MCF 10A (cell line): ENCODE data around the gene DDN. TPM values are rescaled to one million over a fixed set of nuclear protein-coding genes. Genes with fewer than 3 reads are reported as not detected.
A peak's percentile ranks its signal among the peaks of the same experiment; 100 is the strongest.

Experiments
- BruUV-seq: library from RNA; stranded (reverse); fragments of 400-500 nt; replicated peaks from 2 replicates; lab custom pipeline; 2021; lab: Mats Ljungman, UMichigan
- CTCF ChIA-PET: fragments of 300-600 bp; sonication (Branson Sonifier 250); formaldehyde crosslinking; extraction: SDS; loops from one replicate; lab custom pipeline; 2021; ENCODE audit warnings: antibody characterized with exemption, inconsistent platforms; lab: Yijun Ruan, JAX
- POLR2A ChIA-PET: fragments of 300-600, 350-650 bp; sonication (Branson Sonifier 250); formaldehyde crosslinking; extraction: SDS; loops from one replicate; lab custom pipeline; 2020; ENCODE audit warnings: antibody characterized with exemption, inconsistent platforms; lab: Yijun Ruan, JAX
- DNase-seq: peaks from one replicate; pipeline ENCODE4 v3.0.0-alpha.2; 2018; ENCODE audit not compliant: unreplicated experiment
- H3K27ac Mint-ChIP-seq: one replicate; pipeline ENCODE4 v1.8.0; 2022; ENCODE audit warnings: mild to moderate bottlenecking, low read depth, mixed read lengths; ENCODE audit not compliant: unreplicated experiment
- H3K27me3 Mint-ChIP-seq: one replicate; pipeline ENCODE4 v1.8.0; 2022; ENCODE audit warnings: mixed read lengths; ENCODE audit not compliant: insufficient read depth, unreplicated experiment
- H3K36me3 Mint-ChIP-seq: one replicate; pipeline ENCODE4 v1.8.0; 2022; ENCODE audit warnings: mild to moderate bottlenecking, moderate library complexity, mixed read lengths; ENCODE audit not compliant: insufficient read depth, unreplicated experiment
- H3K4me1 Mint-ChIP-seq: one replicate; pipeline ENCODE4 v1.8.0; 2022; ENCODE audit warnings: mixed read lengths; ENCODE audit not compliant: insufficient read depth, unreplicated experiment
- H3K4me3 Mint-ChIP-seq: one replicate; pipeline ENCODE4 v1.8.0; 2022; ENCODE audit warnings: mild to moderate bottlenecking, moderate library complexity, mixed read lengths; ENCODE audit not compliant: unreplicated experiment
- H3K9me3 Mint-ChIP-seq: one replicate; pipeline ENCODE4 v1.8.0; 2022; ENCODE audit warnings: mixed read lengths; ENCODE audit not compliant: unreplicated experiment
- CTCF ChIP-seq: fragments of 200-600 bp; IDR thresholded peaks from one replicate; pipeline ENCODE4 v1.8.0; 2022; ENCODE audit warnings: antibody characterized with exemption, mild to moderate bottlenecking; ENCODE audit not compliant: unreplicated experiment
- intact Hi-C: fragments of 100-400 bp; cut with micrococcal nuclease; formaldehyde crosslinking; loops from 2 replicates; pipeline ENCODE4 v1.14.1; 2022
- total RNA-seq: library from RNA; stranded (reverse); gene quantifications from 2 replicates; pipeline ENCODE4 v1.2.3, GENCODE V29; 2022

The DDN gene
- total RNA-seq, 1 experiment from 2014 or later = 0.28 TPM

GRCh38 chr12:49017891-49018260 is 18.7 kb upstream of the DDN start:
- Mint-ChIP-seq H3K4me3 (peak overlapping the region; percentile 88), H3K4me1 (peaks cover 15% of the 10 kb centered on the region), H3K27ac (peak overlapping the region; percentile 99), H3K36me3 (peaks cover 37% of the 10 kb centered on the region), H3K9me3 (no peaks in the 10 kb centered on the region), H3K27me3 (no peaks in the 10 kb centered on the region)
- DNase-seq = peak; percentile 42
- BruUV-seq = no TSS peak
- CTCF ChIA-PET = interaction anchor here (0.5 to 2.0 kb wide), 6 partner anchors 14 to 165 kb away, joined by 3 to 12 read pairs (median 4); no protein-coding TSS in a partner anchor
- TF ChIP-seq CTCF = no peak
- POLR2A ChIA-PET = interaction anchor here (0.5 to 1.5 kb wide), 15 partner anchors 10 to 194 kb away, joined by 3 to 8 read pairs (median 3); partner anchors contain the start of genes ARF3, DDN, DDX23 and RND1
- intact Hi-C loops = no loop called here

- Mint-ChIP-seq H3K27ac (peak overlapping the region; percentile 7), H3K36me3 (peaks cover 43% of the 10 kb centered on the region), H3K4me3 (no peak overlapping the region), H3K27me3 (no peaks in the 10 kb centered on the region), H3K9me3 (no peaks in the 10 kb centered on the region), H3K4me1 (peaks cover 15% of the 10 kb centered on the region)
- ChIA-PET CTCF (interaction anchor here (1.0 to 1.9 kb wide), 4 partner anchors 21 to 162 kb away, joined by 3 to 11 read pairs (median 4); partner anchors contain the start of genes ARF3 and DDX23), POLR2A (interaction anchor here (0.5 to 1.9 kb wide), 6 partner anchors 9 to 313 kb away, joined by 3 to 8 read pairs (median 4); no protein-coding TSS in a partner anchor)
- no peak for TF ChIP-seq CTCF
- DNase-seq = no peak
- intact Hi-C loops = no loop called here
- BruUV-seq = no TSS peak
Observed at GRCh38 chr12:49015196-49015595, 16.0 kb upstream of the DDN start.

- DNase-seq = peak; percentile 9
Observed at GRCh38 chr12:49014547-49014946, 15.4 kb upstream of the DDN start.

More at GRCh38 chr12:49014547-49014946, 15.4 kb upstream of the DDN start:
- peaks cover 49% of the 10 kb centered on the region for H3K36me3 Mint-ChIP-seq
- no peaks in the 10 kb centered on the region for H3K27me3 Mint-ChIP-seq
- peak overlapping the region; percentile 7 for H3K27ac Mint-ChIP-seq
- BruUV-seq = no TSS peak
- H3K9me3 Mint-ChIP-seq = no peaks in the 10 kb centered on the region
- ChIA-PET CTCF (interaction anchor here (0.6 to 1.9 kb wide), 9 partner anchors 20 to 195 kb away, joined by 3 to 11 read pairs (median 3); partner anchors contain the start of genes ARF3 and DDX23), POLR2A (interaction anchor here (0.7 to 1.9 kb wide), 4 partner anchors 8 to 312 kb away, joined by 3 to 8 read pairs (median 4); no protein-coding TSS in a partner anchor)
- intact Hi-C loops = no loop called here
- no peak overlapping the region for H3K4me3 Mint-ChIP-seq
- H3K4me1 Mint-ChIP-seq = peaks cover 11% of the 10 kb centered on the region
- TF ChIP-seq CTCF = no peak
